ENCODE results near the gene ITPRIP. TPM values are rescaled to one million over a fixed set of nuclear protein-coding genes. Genes with fewer than 3 reads are reported as not detected.

The ITPRIP gene
- total RNA-seq, 1 experiment from 2014 or later: 22.5 TPM

DNA sequence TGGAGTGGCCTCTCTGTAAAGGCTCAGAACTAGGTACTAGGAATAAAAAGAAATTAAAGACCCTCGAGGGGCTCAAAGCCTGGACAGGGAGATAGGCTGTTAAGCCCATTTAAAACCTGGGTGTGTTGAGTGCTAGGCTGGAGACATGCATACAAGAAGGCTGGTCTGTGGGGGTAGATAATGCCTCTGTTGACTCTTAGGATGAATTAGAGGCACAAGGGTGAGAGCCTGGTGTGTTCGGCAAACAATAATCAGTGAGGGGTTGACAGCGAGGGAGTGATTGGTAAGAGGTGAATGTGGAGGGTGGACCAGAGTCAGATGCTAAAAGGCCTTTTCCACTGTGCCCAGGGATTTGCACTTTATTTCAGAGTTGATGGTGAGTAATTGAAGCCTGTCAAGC, 56.6 kb downstream of the ITPRIP start:
- no peak overlapping the region for H3K14ac ChIP-seq (ENCODE audit: insufficient read depth, low read length)
- no peaks in the 10 kb centered on the region for H3K79me1 ChIP-seq (ENCODE audit: insufficient read depth, low read depth, low read length, poor library complexity, severe bottlenecking)
- H3K4me1 Mint-ChIP-seq: peaks cover 2 to 6% of the 10 kb centered on the region in 2 experiments; a peak in 3 of 4 replicates
- H2BK12ac ChIP-seq (ENCODE audit: insufficient read length, low read depth, low read length): no peak overlapping the region
- no peak overlapping the region for H2BK20ac ChIP-seq (ENCODE audit: low read depth, low read length, poor library complexity, severe bottlenecking)
- no peak overlapping the region for H3K56ac ChIP-seq (ENCODE audit: insufficient read length, low read depth, low read length)
- H3K4me3 Mint-ChIP-seq: no peak overlapping the region
- H2AFZ ChIP-seq (ENCODE audit: low read length): no peak overlapping the region
- no CpG with 5 or more reads among the region's 3 CpGs for WGBS (ENCODE audit: extremely low coverage, insufficient read length, low lambda C conversion rate)
- no peak overlapping the region for H3K27ac ChIP-seq (ENCODE audit: insufficient read length, low read depth, low read length)
- H2AK5ac ChIP-seq (ENCODE audit: insufficient read length, low read length): no peak overlapping the region
- no peak overlapping the region for H4K8ac ChIP-seq (replicated peaks; ENCODE audit: insufficient read length, low read depth, low read length)
- no peaks in the 10 kb centered on the region for H4K20me1 ChIP-seq (ENCODE audit: control insufficient read depth, insufficient read depth, insufficient read length)
- no peak for DNase-seq
- no peak overlapping the region for H2BK120ac ChIP-seq (ENCODE audit: low read depth, low read length, poor library complexity, severe bottlenecking)
- H3K27me3 Mint-ChIP-seq (ENCODE audit: low read depth): no peaks in the 10 kb centered on the region
- no peak overlapping the region for H3K9ac ChIP-seq (ENCODE audit: extremely low read depth, insufficient read length, low read length)
- H4K91ac ChIP-seq (ENCODE audit: insufficient read length, low read depth, low read length): no peak overlapping the region
- no peak overlapping the region for H3K4me2 ChIP-seq (ENCODE audit: insufficient read depth, insufficient read length, low read length)
- H3K4me1 ChIP-seq (ENCODE audit: insufficient read depth, low read length): no peaks in the 10 kb centered on the region
- H3K18ac ChIP-seq (ENCODE audit: insufficient read length, low read depth, low read length): no peak overlapping the region
- H3K23ac ChIP-seq (ENCODE audit: insufficient read length, low read depth, low read length): no peak overlapping the region
- no peaks in the 10 kb centered on the region for H3K79me2 ChIP-seq (ENCODE audit: insufficient read depth, low read length)
- peaks cover 0 to 3% (median 0%) of the 10 kb centered on the region in 3 experiments; a peak in 4 of 7 replicates for H3K36me3 Mint-ChIP-seq (ENCODE audit: insufficient read depth in 1 of 3, low read depth in 3 of 3)
- no peaks in the 10 kb centered on the region for H3K9me3 ChIP-seq (ENCODE audit: control insufficient read depth, low read depth, low read length)
- no peaks in the 10 kb centered on the region for H3K9me3 Mint-ChIP-seq
- H3K27ac Mint-ChIP-seq: no peak overlapping the region
- no peak overlapping the region for H2BK5ac ChIP-seq (ENCODE audit: insufficient read length, low read length)
- TF ChIP-seq, protein P1, sequence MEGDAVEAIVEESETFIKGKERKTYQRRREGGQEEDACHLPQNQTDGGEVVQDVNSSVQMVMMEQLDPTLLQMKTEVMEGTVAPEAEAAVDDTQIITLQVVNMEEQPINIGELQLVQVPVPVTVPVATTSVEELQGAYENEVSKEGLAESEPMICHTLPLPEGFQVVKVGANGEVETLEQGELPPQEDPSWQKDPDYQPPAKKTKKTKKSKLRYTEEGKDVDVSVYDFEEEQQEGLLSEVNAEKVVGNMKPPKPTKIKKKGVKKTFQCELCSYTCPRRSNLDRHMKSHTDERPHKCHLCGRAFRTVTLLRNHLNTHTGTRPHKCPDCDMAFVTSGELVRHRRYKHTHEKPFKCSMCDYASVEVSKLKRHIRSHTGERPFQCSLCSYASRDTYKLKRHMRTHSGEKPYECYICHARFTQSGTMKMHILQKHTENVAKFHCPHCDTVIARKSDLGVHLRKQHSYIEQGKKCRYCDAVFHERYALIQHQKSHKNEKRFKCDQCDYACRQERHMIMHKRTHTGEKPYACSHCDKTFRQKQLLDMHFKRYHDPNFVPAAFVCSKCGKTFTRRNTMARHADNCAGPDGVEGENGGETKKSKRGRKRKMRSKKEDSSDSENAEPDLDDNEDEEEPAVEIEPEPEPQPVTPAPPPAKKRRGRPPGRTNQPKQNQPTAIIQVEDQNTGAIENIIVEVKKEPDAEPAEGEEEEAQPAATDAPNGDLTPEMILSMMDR (conservative IDR thresholded peaks at IDR 0.05): no peak
- no peak overlapping the region for H3T11ph ChIP-seq (ENCODE audit: low read length)
- H4K5ac ChIP-seq (ENCODE audit: insufficient read length, low read depth, low read length): no peak overlapping the region
- no peak overlapping the region for H3K4ac ChIP-seq (ENCODE audit: low read depth, low read length)
- H2BK15ac ChIP-seq (ENCODE audit: low read depth, low read length): no peak overlapping the region
- no peaks in the 10 kb centered on the region for H3K23me2 ChIP-seq (ENCODE audit: insufficient read length, low read depth, low read length, poor library complexity, severe bottlenecking)
- no peaks in the 10 kb centered on the region for H3K27me3 ChIP-seq (ENCODE audit: insufficient read depth, low read length)
